GM12892 (cell line): Measurements from ENCODE around the gene CDHR1.

Source experiments
- POLR2A ChIP-seq: IDR thresholded peaks from 2 replicates; pipeline ENCODE4 v1.6.1; 2011; ENCODE audit warnings: low read depth, low read length, control low read depth
- POLR2AphosphoS5 ChIP-seq: IDR thresholded peaks from 2 replicates; pipeline ENCODE4 v1.6.1; 2011; ENCODE audit warnings: low read depth, low read length, control low read depth

- no peak for TF ChIP-seq POLR2A
- no peak for TF ChIP-seq POLR2AphosphoS5
These were observed 63.8 kb downstream of the CDHR1 start for GRCh38 chr10:84258034-84258695.
